Right forelimb (tissue), 1 donor: ENCODE results near the gene PHKA2.
"Not testable (repeated sequence)": the region's sequence is repeated elsewhere in the genome, so short reads cannot be mapped to it uniquely, and the experiment has no call there.

ENCODE experiments used
- DNase-seq: peaks from one replicate; pipeline ENCODE4 v3.0.0-alpha.2; 2018

Gene PHKA2, protein sequence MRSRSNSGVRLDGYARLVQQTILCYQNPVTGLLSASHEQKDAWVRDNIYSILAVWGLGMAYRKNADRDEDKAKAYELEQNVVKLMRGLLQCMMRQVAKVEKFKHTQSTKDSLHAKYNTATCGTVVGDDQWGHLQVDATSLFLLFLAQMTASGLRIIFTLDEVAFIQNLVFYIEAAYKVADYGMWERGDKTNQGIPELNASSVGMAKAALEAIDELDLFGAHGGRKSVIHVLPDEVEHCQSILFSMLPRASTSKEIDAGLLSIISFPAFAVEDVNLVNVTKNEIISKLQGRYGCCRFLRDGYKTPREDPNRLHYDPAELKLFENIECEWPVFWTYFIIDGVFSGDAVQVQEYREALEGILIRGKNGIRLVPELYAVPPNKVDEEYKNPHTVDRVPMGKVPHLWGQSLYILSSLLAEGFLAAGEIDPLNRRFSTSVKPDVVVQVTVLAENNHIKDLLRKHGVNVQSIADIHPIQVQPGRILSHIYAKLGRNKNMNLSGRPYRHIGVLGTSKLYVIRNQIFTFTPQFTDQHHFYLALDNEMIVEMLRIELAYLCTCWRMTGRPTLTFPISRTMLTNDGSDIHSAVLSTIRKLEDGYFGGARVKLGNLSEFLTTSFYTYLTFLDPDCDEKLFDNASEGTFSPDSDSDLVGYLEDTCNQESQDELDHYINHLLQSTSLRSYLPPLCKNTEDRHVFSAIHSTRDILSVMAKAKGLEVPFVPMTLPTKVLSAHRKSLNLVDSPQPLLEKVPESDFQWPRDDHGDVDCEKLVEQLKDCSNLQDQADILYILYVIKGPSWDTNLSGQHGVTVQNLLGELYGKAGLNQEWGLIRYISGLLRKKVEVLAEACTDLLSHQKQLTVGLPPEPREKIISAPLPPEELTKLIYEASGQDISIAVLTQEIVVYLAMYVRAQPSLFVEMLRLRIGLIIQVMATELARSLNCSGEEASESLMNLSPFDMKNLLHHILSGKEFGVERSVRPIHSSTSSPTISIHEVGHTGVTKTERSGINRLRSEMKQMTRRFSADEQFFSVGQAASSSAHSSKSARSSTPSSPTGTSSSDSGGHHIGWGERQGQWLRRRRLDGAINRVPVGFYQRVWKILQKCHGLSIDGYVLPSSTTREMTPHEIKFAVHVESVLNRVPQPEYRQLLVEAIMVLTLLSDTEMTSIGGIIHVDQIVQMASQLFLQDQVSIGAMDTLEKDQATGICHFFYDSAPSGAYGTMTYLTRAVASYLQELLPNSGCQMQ

DNA sequence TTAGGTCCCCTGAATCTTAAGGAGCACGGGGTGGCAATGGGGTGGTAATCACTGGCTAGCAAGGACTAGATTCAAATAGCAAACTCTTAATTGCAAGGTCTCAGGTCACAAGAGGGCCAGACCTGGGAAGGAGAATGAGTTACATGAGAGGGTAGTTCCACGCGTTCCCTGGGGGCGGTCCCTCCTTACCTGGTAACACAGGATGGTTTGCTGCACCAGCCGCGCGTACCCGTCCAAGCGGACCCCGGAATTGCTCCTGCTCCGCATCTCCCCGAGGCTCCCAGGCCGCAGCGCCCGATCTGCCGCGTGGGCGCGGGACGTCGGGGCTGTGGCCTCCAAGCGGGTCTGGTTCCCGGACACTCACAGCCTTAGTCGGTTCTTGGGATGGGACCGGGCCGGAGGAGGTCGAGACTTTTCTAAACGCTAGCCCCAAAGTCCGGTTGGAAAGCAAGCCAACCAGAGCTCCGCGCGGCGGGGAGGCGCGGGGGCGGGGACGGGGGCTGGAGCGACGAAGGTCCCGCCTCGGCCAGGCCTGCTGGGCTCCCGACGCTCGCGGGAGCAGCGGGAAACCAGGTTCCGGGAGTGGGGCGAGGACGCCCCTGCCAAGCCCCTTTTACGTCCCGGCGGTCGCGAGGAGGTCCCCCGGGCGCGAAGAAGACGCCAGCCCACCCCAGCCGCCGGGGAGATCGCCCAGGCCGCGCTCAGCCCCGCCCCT, at the start of gene PHKA2:
PHKA2 (minus strand) TSS at position 449 of the 715 bp plus-strand sequence; CDS start at position 267, 182 bp downstream.
- DNase-seq: peak; percentile 77

DNA sequence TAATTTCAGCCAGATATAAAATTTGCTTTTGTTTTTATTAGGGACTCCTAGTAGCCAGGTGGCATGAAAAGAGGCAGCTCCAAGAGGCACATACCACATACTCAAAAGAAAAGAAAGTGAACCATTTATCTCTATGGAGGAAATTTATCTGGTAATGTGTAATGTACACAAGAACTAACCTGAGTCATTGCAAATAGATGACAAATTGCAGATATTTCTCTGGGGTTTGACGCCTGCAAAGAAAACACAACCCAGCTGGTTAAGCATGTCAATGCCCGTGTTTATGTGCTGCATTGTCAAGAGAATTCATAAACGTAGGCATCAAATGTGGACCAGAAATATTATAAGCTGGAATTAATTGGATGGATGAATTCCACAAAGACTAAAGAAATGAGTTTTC, 46.9 kb upstream of the PHKA2 start:
- DNase-seq: no peak

DNA sequence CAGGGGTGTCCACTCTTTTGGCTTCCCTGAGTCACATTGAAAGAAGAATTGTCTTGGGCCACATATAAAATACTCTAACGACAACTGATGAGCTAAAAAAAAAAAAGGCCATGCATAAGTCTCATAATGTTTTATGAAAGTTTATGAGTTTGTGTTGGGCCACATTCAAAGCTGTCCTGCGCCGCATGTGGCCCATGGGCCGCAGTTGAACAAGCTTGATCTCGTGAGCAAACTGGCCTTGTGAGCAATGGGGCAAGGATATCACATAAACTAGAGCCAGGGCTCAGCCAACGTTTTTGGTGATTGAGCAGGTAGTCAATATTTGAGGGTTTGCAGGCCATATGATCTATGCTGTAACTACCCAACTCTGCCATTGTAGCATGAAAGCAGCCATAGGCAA, 44.6 kb upstream of the PHKA2 start:
- DNase-seq: no peak

DNA sequence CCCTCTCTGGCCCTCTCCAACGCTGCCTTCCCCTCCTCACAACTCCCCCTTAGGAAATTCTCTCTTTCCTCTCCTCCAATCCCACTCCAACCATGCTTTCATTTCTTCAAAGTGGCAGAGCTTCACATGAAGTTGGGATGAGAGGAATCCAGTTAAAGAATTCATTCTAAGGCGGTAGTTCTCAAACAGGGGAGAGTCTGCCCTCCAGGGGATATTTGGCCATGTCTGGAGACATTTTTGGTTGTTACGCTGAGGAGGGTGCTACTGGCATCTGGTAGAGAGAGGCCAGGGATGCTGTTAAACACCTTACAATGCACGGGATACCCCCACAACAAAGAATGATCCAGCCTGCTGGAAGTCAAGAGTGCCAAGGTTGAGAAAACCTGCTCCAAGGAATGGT, 40.5 kb upstream of the PHKA2 start:
- no peak for DNase-seq

DNA sequence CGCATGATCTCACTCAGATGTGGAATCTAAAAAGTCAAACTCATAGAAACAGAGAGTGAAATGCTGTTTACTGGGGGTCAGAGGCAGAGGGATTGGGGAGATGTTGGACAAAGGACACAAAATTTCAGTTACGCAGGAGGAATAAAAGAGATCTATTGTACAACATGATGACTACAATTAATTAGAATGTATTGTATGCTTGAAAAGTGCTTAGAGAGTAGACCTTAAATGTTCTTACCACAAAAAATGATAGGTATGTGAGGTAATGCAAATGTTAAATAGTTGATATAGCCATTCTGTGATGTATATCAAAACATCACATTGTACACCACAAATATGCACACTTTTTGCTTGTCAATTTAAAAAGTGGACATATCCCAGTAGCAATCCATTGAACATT, 36.1 kb upstream of the PHKA2 start:
- DNase-seq: no peak

DNA sequence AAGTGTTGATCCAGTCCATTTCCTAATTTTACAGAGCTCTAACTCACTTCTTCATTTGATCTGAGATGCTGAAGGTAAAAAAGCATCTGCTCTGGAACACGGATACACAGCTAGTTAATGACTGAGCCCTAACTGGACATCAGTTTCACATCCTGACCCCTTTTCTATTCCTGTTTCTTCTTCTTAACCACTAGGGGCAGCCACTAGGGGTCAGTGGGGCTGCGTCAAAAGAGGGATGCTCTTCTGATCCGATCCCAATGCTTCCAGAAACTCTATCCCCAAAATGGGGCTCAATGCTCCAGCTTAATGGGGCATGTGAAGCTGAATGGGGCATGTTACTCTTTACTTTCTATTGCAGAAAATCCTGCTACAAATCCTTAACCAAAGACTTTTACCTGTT, 33.4 kb upstream of the PHKA2 start:
- peak; percentile 37 for DNase-seq

DNA sequence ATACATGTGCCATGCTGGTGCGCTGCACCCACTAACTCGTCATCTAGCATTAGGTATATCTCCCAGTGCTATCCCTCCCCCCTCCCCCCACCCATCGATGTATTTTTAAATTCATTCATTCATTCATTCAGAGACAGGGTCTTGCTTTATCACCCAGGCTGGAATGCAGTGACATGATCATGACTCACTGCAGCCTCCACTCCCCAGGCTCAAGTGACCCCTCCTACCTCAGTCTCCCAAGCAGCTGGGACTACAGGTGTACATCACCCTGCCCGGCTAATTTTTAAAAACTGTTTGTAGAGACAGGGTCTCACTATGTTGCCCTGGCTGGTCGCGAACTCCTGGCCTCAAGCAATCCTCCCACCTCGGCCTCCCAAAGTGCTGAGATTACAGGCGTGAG, 32.7 kb upstream of the PHKA2 start:
- DNase-seq: not testable (repeated sequence)

DNA sequence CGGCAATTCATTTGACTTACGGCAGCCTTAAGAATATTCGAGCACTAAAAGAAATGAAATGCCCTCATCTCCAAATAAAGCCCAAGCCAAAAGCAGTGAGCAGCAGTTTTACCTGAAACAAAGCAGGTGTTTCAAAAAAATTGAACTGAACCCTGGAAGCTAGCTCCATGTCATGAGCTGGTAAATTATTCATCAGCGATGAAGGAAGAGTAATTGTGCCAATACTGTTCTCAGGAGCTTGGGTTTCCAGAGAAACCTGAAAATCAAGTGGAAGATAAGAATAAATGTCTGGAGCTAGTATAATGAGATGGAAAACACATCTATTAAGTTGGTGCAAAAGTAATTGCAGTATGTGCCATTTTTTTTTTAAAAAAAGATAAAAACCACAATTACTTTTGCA, 24.0 kb upstream of the PHKA2 start:
- no peak for DNase-seq

DNA sequence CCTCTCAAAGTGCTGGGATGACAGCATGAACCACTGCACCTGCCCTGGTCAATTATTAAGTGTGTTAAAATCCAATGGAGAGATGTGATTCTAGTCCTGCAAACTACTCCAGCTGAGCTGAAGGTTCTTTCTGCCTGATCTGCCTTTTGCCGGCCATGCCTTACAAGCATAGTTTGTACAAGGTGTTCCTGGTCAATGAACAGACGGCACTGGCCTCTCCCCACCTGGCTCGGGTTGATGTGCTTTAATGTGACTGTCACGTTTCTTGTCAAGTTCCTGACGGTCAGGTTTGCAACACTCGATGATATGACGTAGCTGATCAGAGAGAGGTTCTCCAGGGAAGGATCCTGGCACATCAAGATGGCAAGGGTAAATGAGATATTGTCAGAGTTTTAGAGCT, 23.1 kb upstream of the PHKA2 start:
- no peak for DNase-seq

DNA sequence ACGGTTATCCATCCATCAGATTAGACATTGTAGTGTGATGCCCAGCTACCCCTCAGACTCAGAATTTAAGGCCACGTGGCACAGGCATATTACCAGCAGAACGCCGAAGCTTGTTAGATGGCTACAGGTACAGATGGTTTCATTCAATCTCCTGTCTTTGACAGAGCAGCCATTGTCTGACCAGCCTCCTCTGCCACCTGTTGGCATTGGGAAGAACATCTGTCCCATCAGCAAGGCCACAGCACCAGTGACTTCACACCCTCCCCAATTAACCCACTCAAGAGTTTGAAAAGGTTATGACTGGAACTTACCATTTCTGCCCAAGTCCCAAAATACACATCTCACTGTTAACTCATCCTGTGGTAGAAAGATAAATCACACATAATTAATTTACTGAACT, 22.0 kb upstream of the PHKA2 start:
- DNase-seq: no peak

DNA sequence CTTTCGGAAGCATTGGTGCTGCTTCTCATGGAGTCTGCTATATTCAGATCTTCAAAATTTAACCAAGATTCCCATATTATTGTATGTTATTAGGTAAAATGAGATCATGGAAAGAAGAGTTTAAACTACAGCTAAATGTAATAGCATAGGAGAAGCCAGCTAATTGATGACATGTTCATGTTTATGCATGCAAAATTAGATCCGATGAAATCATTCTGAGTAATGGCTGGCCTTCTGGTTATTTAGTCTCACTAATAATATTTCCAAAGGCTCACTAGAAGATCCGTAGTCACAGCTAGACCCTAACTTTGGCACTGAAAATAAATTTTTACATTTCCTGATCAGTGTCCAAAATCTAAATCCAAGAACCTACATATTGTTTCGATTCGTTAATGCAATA, 19.8 kb upstream of the PHKA2 start:
- no peak for DNase-seq

DNA sequence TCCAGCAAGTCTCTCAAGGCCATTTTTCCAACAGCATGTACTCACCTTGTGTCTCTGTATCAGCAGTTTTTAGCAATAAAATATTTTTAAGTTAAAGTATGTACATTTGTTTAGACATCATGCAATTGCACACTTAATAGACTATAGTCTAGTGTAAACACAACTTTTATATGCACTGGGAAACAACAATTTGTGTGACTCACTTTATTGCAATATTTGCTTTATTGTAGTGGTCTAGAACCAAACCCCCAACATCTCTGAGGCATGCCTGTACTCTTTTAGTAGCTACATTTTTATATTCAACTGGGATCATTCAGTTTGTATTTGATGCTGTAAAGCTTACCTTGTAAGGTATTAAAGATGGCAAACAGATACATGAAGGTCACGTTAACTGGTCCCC, 14.7 kb upstream of the PHKA2 start:
- DNase-seq: no peak

DNA sequence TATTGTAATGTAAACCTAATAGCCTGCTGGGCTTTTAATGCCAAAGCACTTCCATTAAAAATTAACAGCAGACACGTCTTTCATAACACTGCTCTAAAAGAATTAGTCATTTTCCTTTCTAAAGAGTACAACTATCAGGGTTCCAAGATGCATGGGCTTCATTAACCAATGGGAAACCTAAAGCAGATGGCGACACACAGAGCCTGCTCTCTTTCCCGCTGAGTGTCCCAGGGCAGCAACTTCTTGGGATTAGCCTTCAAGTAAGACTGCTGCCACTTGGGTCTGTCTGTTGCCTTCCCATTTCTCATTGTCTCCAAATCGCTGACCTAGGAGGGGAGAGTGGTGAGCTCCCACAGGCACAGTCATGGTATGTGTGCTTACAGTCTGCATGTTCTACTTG, 14.0 kb upstream of the PHKA2 start:
- no peak for DNase-seq

DNA sequence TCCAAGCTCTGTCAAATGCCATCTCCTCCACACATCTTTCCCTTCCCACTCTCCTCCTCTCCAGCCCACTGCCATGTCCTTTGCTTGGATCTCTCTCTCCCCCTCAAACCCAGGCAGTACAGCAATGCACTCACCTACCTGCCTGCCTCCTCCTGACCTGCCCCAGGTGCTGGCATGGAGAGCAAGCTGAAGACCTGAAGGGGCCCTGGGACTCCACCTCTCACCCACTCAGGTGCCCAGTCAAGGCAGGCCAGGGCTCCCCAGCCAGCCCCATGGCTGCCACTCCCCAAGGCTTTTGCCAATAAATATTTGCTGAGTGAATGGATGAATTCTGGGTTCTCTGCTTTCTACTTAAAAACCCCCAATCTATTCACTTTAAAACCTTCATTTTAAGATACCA, 12.6 kb upstream of the PHKA2 start:
- DNase-seq: no peak

DNA sequence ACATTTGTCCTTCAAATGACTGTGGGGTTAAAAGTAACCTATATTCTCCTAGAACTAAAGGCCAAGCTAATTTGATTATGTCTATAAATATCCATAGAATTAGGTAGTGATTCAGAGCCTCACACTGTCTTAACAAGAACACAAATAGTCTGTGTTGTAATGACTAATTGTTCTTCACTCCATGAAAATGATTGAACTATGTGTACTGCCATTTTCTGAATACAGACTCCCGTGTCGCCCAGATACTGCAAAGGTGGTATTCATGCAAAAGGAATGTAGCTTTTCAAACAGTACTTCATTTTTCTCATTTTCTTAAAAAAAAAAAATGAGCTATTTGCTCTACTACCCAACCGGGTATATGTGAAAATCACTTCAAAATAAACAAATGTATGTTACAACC, 11.3 kb upstream of the PHKA2 start:
- no peak for DNase-seq

DNA sequence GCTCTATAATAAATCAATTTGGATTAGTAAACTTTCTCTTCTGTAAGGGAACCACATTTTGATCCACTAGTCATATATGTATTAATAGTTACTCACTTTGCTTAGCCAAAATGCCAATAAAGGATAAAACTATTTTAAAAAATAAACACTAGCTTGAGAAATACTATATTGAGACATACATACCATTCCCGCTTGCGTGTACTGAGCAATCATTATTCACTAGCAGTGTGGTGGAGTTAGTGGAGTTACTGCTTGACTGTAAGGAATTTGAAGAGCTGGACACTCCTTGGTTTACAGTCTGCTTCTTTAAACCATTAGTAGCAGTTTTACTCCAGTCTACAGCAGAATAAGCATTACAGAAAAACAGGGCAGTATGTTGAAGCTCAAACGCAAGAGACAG, 10.8 kb upstream of the PHKA2 start:
- no peak for DNase-seq

DNA sequence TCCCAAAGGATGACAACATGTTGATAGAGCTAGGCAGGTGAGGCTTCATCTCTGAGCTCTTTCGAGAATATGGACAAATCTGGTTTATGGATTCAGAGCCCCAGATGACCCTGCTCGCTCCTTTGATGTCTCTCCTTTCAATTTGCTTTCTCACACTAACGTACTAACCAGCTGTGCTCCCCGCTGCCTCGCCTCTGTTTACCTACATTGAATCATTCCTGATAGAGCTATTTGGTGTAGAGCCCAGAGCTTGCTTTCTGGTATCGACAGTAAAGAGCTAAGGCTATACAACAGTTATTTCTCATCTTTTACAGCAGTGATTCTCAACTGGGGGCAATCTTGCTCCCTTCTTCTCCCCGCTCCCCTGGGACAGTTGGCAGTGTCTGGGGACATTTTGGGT, 8.9 kb upstream of the PHKA2 start:
- DNase-seq: no peak

DNA sequence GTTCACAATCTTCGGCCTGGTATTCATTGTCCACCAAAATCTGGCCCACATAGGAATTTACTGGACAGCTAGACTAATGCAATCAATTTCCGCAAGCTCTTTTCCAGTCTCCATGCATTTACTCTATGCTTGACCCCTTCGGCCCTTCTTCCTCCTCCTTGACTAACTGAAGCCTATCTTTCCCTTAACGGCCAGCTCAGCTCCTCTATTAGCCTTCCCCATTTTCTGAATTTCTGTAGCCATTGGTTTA, 1.2 kb upstream of the PHKA2 start:
- DNase-seq: no peak

DNA sequence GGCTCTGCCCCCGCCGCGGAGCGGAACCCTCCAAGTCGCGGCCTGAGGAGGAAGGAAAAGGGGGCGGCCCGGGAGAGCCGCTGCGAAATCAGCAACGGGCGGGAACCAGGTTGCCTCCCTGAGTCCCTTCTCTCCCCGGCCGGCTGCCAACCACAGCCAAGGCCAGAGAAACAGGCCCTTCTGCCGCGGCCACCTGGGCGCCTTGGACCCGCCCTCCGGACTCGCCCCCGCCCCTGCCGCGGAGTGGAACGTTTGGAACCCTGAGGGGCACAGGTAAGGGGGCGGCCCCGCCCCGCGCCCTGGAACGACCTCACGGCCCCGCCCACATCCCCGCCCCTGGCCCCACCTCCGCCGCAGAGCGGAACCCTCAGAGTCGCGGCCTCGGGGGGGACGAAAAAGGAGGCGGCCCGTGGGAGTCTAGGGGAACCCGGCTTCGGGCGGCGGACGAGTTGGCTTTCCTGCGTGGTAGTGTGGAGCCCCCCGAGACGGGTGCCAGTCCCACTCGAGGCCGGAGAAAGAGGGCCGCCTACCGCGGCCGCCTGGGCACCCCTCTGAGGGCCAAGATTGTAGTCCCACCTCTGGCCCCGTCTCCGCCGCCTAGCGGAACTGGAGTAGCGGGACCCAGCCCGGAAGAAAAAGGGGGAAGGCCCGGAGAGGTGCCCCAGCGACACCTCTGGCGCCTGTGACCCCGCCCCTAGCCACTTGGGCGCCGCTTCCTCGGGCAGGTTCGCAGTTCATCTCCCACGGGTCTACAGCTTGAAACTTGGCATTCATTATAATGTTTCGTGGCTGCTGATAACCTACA, 669 bp upstream of the PHKA2 start:
- DNase-seq: peak; percentile 86

DNA sequence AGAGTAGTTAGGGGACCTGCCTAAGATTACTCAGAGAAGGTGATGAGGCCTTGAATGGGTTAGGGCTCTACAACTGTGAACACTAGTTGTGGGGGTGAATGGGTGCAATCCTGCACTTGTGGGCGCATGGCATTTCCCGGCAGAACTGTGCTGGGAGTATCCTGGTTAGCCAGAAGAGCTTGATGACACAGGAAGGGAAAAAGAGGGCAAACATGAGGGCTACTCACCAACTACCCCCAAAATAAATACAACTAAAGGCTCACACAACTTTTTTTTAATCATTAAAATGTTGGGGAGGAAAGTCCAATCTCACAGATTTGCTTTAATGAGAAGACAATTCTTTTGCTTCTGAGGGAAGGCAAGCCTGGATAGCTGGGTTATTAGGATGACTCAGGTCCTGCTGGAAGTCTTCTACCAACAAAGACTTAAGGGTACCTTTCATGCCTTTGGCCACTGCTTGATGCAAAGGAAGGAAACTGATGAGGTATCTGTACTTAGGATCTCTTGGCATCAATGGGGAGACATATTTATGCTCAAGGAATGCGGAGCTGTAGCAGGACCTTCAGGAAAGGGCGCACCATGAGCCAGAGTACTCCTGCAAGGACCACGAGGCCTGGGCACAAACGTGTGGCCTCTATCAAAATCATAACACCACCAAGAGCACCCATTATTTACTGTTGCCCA, 2.6 kb downstream of the PHKA2 start:
- DNase-seq: no peak

DNA sequence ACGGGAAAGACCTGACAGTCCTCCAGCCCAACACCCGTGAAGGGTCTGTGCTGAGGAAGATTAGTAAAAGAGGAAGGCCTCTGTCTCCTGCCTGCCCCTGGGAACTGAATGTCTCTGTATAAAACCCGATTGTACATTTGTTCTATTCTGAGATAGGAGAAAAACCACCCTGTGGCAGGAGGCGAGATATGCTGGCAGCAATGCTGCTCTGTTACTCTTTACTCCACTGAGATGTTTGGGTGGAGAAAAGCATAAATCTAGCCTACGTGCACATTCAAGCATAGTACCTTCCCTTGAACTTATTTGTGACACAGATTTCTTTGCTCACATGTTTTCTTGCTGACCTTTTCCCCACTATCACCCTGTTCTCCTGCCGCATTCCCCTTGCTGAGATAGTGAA, 3.7 kb downstream of the PHKA2 start:
- DNase-seq: not testable (repeated sequence)

DNA sequence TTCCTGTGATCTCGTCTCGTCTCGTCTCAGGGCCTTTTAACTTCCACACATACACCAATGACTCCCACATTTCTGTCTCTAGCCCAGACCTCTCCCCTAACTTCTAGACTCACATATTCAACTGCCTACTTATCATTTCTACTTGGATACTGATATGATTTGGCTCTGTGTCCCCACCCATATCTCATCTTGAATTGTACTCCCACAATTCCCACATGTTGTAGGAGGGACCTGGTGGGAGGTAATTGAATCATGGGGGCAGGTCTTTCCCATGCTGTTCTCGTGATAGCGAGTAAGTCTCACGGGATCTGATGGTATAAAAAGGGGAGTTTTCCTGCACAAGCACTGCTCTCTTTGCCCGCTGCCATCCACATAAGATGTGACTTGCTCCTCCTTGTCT, 8.9 kb downstream of the PHKA2 start:
- DNase-seq: no peak
